Esophagus muscularis mucosa (tissue), 3 donors: Measurements from ENCODE around the gene POC1A.

Experiments
- POLR2A ChIP-seq: fragments of 450-650 bp; IDR thresholded peaks from one replicate; pipeline ENCODE4 v1.6.1; 2017; ENCODE audit warnings: antibody characterized with exemption, moderate library complexity, mild to moderate bottlenecking, low read depth
- POLR2AphosphoS5 ChIP-seq, 2 donors: sonication (generic); formaldehyde crosslinking; IDR thresholded peaks; one replicate each; pipeline ENCODE4 v1.6.1; 2017; ENCODE audit warnings: antibody characterized with exemption in 2 of 2
- TF ChIP-seq, protein P1 (sequence below), 3 experiments: fragments of 200-600 bp in 2 of 3; fragments of 450-650 bp in 1 of 3; sonication (generic) in 2 of 3; IDR thresholded peaks; one replicate each; pipeline ENCODE4 v1.5.1; 2017 to 2019; ENCODE audit warnings: antibody characterized with exemption in 3 of 3, mild to moderate bottlenecking in 2 of 3, moderate library complexity in 1 of 3

DNA sequence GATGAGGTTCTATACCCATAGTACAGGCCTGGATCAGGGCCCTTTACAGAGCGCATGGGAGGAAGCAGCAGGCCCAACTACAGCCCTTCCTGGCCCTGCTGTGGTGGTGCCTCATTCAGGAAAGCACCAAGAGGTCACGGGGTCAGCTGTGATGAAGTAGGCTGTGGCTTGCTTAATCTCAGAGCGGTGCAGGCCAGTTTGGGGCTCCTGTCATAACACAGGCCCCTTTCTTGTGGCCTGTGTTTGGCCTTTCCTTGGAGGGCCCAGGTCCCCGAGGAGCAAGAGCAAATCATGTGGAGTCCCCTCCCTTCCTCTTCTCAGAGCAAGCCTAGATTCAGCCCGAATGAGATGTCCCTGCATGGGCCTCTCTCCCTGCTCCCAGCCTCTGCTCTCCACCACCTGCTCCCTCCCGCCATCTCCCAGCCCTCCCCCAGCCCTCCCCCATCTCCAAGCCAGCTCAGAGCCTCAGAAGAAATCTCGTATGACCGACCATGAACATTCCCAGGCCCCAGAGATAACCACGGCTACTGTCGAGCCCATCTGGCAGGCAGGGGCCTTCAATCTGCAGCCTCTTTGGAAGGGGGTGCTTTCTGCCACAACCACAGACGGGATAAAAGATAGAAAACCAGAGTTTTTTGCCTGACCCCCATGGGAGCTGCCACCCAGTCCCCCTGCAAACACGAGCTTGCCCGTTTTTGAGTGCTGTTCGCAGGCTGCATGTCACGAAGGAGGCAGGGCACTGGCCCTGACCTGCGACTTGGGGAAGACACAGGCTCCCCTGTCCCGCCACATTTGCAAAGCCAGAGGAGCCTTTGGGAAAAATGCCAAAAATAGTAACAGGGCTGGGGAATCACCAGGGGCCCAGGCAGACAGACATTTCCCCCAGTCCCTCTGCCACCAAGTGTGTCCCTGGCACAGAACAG lies 65.5 kb downstream of the POC1A start:
- TF ChIP-seq, protein P1, sequence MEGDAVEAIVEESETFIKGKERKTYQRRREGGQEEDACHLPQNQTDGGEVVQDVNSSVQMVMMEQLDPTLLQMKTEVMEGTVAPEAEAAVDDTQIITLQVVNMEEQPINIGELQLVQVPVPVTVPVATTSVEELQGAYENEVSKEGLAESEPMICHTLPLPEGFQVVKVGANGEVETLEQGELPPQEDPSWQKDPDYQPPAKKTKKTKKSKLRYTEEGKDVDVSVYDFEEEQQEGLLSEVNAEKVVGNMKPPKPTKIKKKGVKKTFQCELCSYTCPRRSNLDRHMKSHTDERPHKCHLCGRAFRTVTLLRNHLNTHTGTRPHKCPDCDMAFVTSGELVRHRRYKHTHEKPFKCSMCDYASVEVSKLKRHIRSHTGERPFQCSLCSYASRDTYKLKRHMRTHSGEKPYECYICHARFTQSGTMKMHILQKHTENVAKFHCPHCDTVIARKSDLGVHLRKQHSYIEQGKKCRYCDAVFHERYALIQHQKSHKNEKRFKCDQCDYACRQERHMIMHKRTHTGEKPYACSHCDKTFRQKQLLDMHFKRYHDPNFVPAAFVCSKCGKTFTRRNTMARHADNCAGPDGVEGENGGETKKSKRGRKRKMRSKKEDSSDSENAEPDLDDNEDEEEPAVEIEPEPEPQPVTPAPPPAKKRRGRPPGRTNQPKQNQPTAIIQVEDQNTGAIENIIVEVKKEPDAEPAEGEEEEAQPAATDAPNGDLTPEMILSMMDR (IDR thresholded peaks at IDR 0.05): no peak
- no peak for TF ChIP-seq POLR2A
- TF ChIP-seq POLR2AphosphoS5 (IDR thresholded peaks at IDR 0.05): no peak
